B cell (primary cell): ENCODE measurements around the gene SLCO3A1. TPM values are rescaled to one million over a fixed set of nuclear protein-coding genes. Genes with fewer than 3 reads are reported as not detected.

Source experiments
- ATAC-seq: fragments of 200-7000 bp; cut with Tn5 transposase; one replicate; pipeline ENCODE4 v1.10.0; 2021; ENCODE audit warnings: low read depth, mild to moderate bottlenecking, moderate number of reproducible peaks, moderate library complexity
- CTCF ChIA-PET: fragments of 350-600 bp; sonication (Branson Sonifier 250); formaldehyde crosslinking; loops from one replicate; lab custom pipeline; 2021; ENCODE audit warnings: antibody characterized with exemption, inconsistent platforms; lab: Charles Lee
- POLR2A ChIA-PET: fragments of 350-600 bp; sonication (Branson Sonifier 250); formaldehyde crosslinking; loops from one replicate; lab custom pipeline; 2021; ENCODE audit warnings: antibody characterized with exemption; lab: Charles Lee
- DNase-seq: peaks from one replicate; pipeline ENCODE4 v3.0.0; 2013
- H2AFZ ChIP-seq: 2 replicates; pipeline ENCODE4 v1.6.1; 2012; ENCODE audit warnings: mild to moderate bottlenecking, low read depth, low read length; ENCODE audit not compliant: insufficient read depth, poor library complexity, severe bottlenecking
- H3K27ac ChIP-seq, 2 donors: 1 replicate in 1 of 2; 2 replicates in 1 of 2; pipeline ENCODE4 v1.5.1; 2012 to 2013; ENCODE audit warnings: low read length in 2 of 2, mild to moderate bottlenecking in 2 of 2, moderate library complexity in 1 of 2
- H3K27me3 ChIP-seq, 4 experiments: fragments of 200-600 bp in 1 of 4; sonication (generic) in 1 of 4; replicated peaks in 1 of 4; 1 replicate in 2 of 4; 2 replicates in 2 of 4; pipeline versions ENCODE4 v1.6.1 to v1.7.0; 2013 to 2016; ENCODE audit warnings: low read length in 3 of 4, mild to moderate bottlenecking in 2 of 4, mixed read lengths in 1 of 4, moderate library complexity in 1 of 4; ENCODE audit not compliant: insufficient read depth in 4 of 4, control insufficient read depth in 3 of 4; ENCODE audit errors: control extremely low read depth in 1 of 4
- H3K36me3 ChIP-seq, 2 experiments: replicated peaks in 1 of 2; 1 replicate in 1 of 2; 2 replicates in 1 of 2; pipeline versions ENCODE4 v1.6.1 to v1.7.1; 2013; ENCODE audit warnings: low read length in 1 of 2; ENCODE audit not compliant: insufficient read depth in 2 of 2, control insufficient read depth in 1 of 2; ENCODE audit errors: control extremely low read depth in 1 of 2, extremely low read depth in 1 of 2
- H3K4me1 ChIP-seq, 2 donors: fragments of 200-600 bp in 1 of 2; sonication (generic) in 1 of 2; 1 replicate in 1 of 2; 2 replicates in 1 of 2; pipeline versions ENCODE4 v1.5.1 to v1.6.1; 2013 to 2017; ENCODE audit warnings: low read length in 2 of 2; ENCODE audit not compliant: control insufficient read depth in 2 of 2, insufficient read depth in 2 of 2
- H3K4me2 ChIP-seq: replicated peaks from 2 replicates; pipeline ENCODE3; 2012; ENCODE audit warnings: mild to moderate bottlenecking, low read depth, low read length; ENCODE audit not compliant: poor library complexity, severe bottlenecking
- H3K4me3 ChIP-seq, 5 experiments: fragments of 200-600 bp in 1 of 5; sonication (generic) in 1 of 5; 1 replicate in 3 of 5; 2 replicates in 2 of 5; pipeline versions ENCODE4 v1.5.1 to v1.7.0; 2011 to 2016; ENCODE audit warnings: low read length in 4 of 5, mild to moderate bottlenecking in 4 of 5, low read depth in 2 of 5, control low read depth in 1 of 5, moderate library complexity in 1 of 5; ENCODE audit not compliant: insufficient read depth in 1 of 5; ENCODE audit errors: control extremely low read depth in 1 of 5, extremely low read depth in 1 of 5
- H3K79me2 ChIP-seq: fragments of 200-600 bp; sonication (generic); one replicate; pipeline ENCODE4 v1.6.0; 2016; ENCODE audit warnings: low read length; ENCODE audit not compliant: control insufficient read depth, insufficient read depth
- H3K9ac ChIP-seq: fragments of 200-600 bp; sonication (generic); 2 replicates; pipeline ENCODE4 v1.6.1; 2017; ENCODE audit warnings: mild to moderate bottlenecking, low read length, moderate library complexity
- H3K9me3 ChIP-seq, 3 donors: one replicate each; pipeline versions ENCODE4 v1.6.1 to v1.7.1; 2013; ENCODE audit warnings: low read length in 2 of 3; ENCODE audit not compliant: control insufficient read depth in 2 of 3, insufficient read depth in 1 of 3; ENCODE audit errors: control extremely low read depth in 1 of 3
- H4K20me1 ChIP-seq: 2 replicates; pipeline ENCODE4 v1.6.0; 2012; ENCODE audit warnings: mild to moderate bottlenecking, low read length; ENCODE audit not compliant: insufficient read depth, control insufficient read depth, poor library complexity, severe bottlenecking
- H3K27ac Mint-ChIP-seq: one replicate; pipeline ENCODE4 v1.8.0; 2021; ENCODE audit warnings: mixed read lengths
- H3K27me3 Mint-ChIP-seq: one replicate; pipeline ENCODE4 v1.8.0; 2021; ENCODE audit warnings: mixed read lengths
- H3K4me1 Mint-ChIP-seq: one replicate; pipeline ENCODE4 v1.8.0; 2021; ENCODE audit warnings: mixed read lengths
- H3K4me3 Mint-ChIP-seq: one replicate; pipeline ENCODE4 v1.8.0; 2021; ENCODE audit warnings: mixed read lengths
- H3K9me3 Mint-ChIP-seq: one replicate; pipeline ENCODE4 v1.8.0; 2022; ENCODE audit warnings: mixed read lengths; ENCODE audit not compliant: insufficient read depth
- CTCF ChIP-seq: fragments of 200-600 bp; IDR thresholded peaks from one replicate; pipeline ENCODE4 v1.8.0; 2022; ENCODE audit warnings: antibody characterized with exemption, mild to moderate bottlenecking
- EZH2 ChIP-seq: IDR thresholded peaks from 2 replicates; pipeline ENCODE4 v1.6.1; 2012; ENCODE audit warnings: borderline replicate concordance, low read depth, mild to moderate bottlenecking, moderate library complexity, low read length; ENCODE audit not compliant: insufficient read depth, poor library complexity, severe bottlenecking
- WGBS: methylation state at CpG from one replicate; pipeline ENCODE4 v1.1.5; 2013; ENCODE audit warnings: missing lambda C conversion rate; ENCODE audit not compliant: insufficient coverage; 5-methylcytosine and 5-hydroxymethylcytosine counted together
- intact Hi-C: fragments of 100-400 bp; cut with micrococcal nuclease; formaldehyde crosslinking; loops from one replicate; pipeline ENCODE4 v1.10.0; 2022
- polyA plus RNA-seq: library from polyadenylated mRNA; depleted of rRNA; stranded (reverse); fragments of >200 nt; gene quantifications from 2 replicates; pipeline ENCODE4 v1.2.3, GENCODE V29; 2012
- total RNA-seq, 2 donors: library from RNA; stranded (reverse); fragments of 120-200 nt in 1 of 2; gene quantifications; 1 replicate in 1 of 2; 2 replicates in 1 of 2; pipeline versions ENCODE4 v1.2.3 to v1.2.4, GENCODE V29; 2013 to 2022

SLCO3A1 gene
- total and polyA plus RNA-seq, 2 donors (not counting 1 experiment from before 2014, with no cell fraction given) = 0.99 to 2.3 TPM

- 88% methylated on average over 1 of the region's 1 CpG for WGBS
- Histone ChIP-seq H4K20me1 (no peaks in the 10 kb centered on the region), H3K4me2 (no peak overlapping the region), H3K4me3 (no peak overlapping the region), H3K36me3 (peaks cover 0 to 1% of the 10 kb centered on the region in 2 experiments), H3K9ac (no peak overlapping the region), H3K79me2 (no peaks in the 10 kb centered on the region), H3K27ac (no peak overlapping the region), H3K27me3 (no peaks in the 10 kb centered on the region), H3K9me3 (peaks cover 2 to 8% (median 8%) of the 10 kb centered on the region in 3 donors), H2AFZ (no peak overlapping the region), H3K4me1 (no peaks in the 10 kb centered on the region)
- H3K27ac Mint-ChIP-seq = no peak overlapping the region
- no peaks in the 10 kb centered on the region for H3K4me1 Mint-ChIP-seq
- peaks cover 8% of the 10 kb centered on the region for H3K9me3 Mint-ChIP-seq
- H3K4me3 Mint-ChIP-seq = no peak overlapping the region
- intact Hi-C loops = no loop called here
- DNase-seq = no peak
- no peak for ATAC-seq
- no peaks in the 10 kb centered on the region for H3K27me3 Mint-ChIP-seq
- TF ChIP-seq CTCF = no peak
- TF ChIP-seq EZH2 = no peak
- ChIA-PET CTCF (no interaction called here), POLR2A (no interaction called here)
These were observed 37.6 kb downstream of the SLCO3A1 start for GRCh38 chr15:91891101-91891500.

GRCh38 chr15:91891788-91892345 lies 38.4 kb downstream of the SLCO3A1 start:
- H3K36me3 ChIP-seq = peaks cover 0 to 1% of the 10 kb centered on the region in 2 experiments
- H4K20me1 ChIP-seq = no peaks in the 10 kb centered on the region
- H3K9me3 Mint-ChIP-seq = peaks cover 8% of the 10 kb centered on the region
- DNase-seq (no peak), ATAC-seq (no peak)
- no peak for TF ChIP-seq CTCF
- no peak for TF ChIP-seq EZH2
- H3K4me1 Mint-ChIP-seq = no peaks in the 10 kb centered on the region
- no peaks in the 10 kb centered on the region for H3K4me1 ChIP-seq
- H3K27ac Mint-ChIP-seq = no peak overlapping the region
- intact Hi-C loops = no loop called here
- no peak overlapping the region for H3K27ac ChIP-seq
- H3K27me3 Mint-ChIP-seq = no peaks in the 10 kb centered on the region
- CTCF ChIA-PET = no interaction called here
- no peaks in the 10 kb centered on the region for H3K79me2 ChIP-seq
- H3K9ac ChIP-seq = no peak overlapping the region
- 100% methylated on average over 2 of the region's 5 CpGs for WGBS
- no peak overlapping the region for H2AFZ ChIP-seq
- POLR2A ChIA-PET = no interaction called here
- no peak overlapping the region for H3K4me2 ChIP-seq
- no peaks in the 10 kb centered on the region for H3K27me3 ChIP-seq
- no peak overlapping the region for H3K4me3 ChIP-seq
- peaks cover 2 to 8% (median 8%) of the 10 kb centered on the region in 3 donors for H3K9me3 ChIP-seq
- no peak overlapping the region for H3K4me3 Mint-ChIP-seq
